Activated T-cell treated with anti-CD3 and anti-CD28 coated beads for 4 hours (primary cell): ENCODE data around the gene MACROD2.

ENCODE experiments used
- DNase-seq: peaks from one replicate; pipeline ENCODE4 v3.0.0-alpha.2; 2020

Gene MACROD2

DNA sequence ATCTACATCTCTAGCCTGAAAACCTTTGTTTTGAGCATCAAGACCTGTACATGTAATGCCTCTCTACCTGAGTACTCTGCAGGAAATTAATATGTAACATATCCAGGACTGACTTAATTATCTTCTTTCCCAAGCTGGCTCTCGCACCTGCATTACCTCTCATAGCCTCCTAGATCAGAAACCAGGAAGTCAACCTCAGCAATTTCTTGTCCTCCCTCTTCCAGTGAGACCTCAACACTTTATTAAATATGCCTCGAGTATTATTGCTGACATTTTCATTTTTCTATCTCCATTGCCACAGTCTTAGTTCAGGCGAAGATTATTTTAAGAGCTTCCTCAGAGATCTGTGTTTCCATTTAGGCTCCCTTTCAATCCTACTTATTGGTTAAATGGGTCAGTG is 69.0 kb downstream of the MACROD2 start:
- DNase-seq: no peak

DNA sequence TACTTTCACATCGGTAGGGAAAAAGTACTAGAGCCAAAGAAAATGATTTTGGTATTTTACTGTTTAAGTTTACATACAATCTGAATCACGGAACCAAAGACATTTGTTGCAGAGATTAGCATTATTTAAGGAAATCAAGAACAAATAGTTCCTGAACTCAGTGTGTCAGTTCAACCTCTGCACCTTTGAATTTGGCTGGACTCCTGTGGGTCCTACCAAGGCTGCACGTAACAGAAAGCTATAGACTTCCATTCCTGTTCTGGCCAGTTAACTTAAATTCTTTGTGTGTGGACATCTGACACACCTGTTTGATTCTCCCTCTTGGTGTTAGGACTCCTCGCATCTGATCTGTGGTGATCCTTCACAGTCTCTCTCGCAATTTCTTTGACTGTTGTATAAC is 69.6 kb downstream of the MACROD2 start:
- no peak for DNase-seq

DNA sequence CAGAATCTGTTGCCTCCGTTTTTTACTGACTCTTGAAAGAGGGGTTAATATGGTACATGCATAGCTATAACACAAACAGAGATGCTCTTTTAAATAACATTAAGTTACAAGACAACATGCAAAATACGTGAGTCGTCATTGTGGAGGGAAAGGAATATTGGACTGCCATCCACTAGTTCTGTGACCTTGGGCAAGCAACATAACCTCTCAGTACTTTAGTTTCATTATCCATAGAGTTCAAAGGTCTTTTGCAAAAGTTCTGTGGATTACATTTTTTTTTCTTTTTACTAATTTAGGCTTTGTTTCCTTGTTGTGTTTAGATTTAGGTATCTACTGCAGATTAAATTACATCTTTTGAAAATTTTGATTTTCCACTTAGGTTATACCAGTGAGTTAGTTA is 70.5 kb downstream of the MACROD2 start:
- DNase-seq: no peak

DNA sequence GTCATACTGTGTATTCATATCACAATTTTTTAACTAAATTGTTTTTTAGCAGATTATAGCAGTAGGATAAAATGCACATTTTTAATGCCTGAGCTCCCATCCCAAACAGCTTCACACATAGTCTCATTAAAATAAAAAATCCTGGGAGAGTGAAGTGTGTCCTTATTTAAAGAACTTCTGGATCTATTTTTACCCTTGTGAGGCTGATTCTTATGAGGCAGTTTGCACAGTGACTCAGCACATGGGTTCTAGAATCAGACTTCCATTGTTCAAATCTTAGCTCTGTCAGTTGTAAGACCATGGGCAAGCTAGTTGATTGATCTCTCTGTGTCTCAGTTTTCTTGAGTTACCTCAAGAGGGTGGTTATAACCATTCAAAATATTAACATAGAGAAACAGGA is 72.3 kb downstream of the MACROD2 start:
- no peak for DNase-seq

- no peak for DNase-seq
These were observed 74.5 kb downstream of the MACROD2 start for GRCh38 chr20:14069796-14070195.

DNA sequence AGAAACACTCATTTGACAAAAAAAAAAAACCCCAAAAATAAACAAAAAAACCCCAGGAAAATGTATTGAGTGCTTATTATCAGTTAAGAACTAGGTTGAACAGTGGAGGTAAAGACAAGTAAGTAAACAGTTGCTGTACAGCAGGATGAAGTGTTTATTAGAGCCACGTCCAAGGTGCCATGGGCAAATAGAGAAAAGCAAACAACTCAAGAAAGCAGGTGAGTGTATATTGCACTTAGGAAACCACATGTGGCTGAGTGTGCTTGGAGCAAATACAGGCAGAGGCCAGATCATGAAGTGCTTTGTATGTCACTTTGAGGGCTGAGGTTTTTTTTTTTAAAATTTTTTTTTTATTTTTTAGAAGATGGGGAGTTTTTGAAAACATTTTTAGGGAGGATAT is 98.3 kb downstream of the MACROD2 start:
- DNase-seq: no peak

- DNase-seq: no peak
These were observed 102.9 kb downstream of the MACROD2 start for GRCh38 chr20:14098261-14098660.

DNA sequence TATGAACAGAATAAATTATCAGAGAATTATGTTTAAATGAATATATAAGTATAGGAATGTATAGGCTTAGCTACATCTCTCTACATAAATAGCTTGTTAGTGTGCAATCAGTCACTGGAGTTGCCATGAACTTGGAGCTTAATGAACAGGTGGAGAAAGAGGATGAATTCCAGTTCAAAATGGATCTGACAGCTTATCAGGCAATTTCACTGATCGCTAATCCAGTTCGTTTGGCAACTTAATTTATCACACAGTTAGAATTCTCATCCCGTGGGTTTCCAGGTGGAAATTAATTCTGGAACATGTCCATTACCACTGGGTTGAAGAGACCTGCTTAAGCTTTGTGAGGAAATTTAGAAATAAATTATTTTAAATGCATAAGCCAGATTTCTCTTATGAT is 118.1 kb downstream of the MACROD2 start:
- no peak for DNase-seq

DNA sequence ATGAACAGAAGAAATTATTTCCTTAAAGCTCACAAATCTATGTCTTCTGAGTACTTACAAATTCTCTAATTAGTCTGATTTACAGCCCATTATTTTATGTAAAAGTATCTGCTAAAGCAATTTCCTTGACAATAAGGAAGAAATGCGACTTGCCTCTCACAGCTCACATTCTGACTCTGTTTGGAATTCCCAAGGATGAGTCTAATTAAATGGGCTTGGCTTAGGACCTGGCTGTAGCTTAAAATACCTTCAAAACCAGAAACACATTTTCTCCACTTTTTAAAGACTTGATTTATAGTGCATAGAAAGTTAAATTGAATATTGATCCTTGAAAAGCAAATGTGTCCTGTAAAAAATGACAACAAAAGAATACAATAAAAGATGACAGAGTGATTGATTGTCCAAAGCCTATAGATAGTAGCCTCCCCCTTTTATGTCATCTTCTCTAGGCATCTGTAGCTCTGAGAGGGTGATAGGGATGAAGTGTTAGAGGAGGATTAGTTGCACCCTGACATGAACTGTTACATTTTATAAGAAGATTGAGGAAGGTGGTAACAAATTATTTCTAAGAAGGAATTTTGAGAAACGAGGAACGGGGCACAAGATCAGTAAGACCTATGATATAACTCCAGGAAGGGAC is 118.9 kb downstream of the MACROD2 start:
- no peak for DNase-seq

DNA sequence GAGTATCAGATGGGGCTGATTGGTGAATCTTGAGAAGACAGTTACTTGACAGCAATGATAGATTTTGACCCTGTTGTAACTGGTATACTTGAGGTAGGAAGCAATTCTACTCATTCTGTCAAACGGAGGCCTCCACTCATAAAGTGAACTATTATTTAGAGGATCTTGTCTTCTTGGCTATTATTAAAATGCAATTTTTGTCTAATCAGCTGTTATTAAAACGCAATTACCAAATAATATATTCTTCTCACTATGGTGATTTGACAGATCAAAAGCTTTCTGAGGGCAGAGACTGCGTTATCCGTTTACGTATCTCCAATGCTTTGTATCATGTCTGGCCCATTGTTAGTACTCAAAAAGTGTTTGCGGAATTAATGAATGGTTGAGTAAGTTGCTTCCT is 120.7 kb downstream of the MACROD2 start:
- no peak for DNase-seq

- no peak for DNase-seq
These were observed 122.5 kb downstream of the MACROD2 start for GRCh38 chr20:14117768-14118167.

DNA sequence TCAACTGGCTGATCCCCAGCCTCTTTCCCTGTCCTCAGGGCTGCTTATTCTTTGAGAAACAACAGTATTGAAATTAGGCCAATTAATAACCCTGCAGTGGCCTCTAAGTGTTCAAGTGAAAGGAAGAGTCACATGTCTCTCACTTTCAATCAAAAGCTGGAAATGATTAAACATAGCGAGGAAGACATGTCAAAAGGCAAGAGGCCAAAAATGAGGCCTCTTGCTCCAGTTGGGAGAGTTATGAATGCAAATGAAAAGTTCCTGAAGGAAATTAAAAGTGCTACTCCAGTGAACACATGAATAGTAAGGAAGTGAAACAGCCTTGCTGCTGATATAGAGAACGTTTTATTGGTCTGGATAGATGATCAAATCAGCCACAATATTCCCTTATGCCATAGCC is 131.5 kb downstream of the MACROD2 start:
- DNase-seq: no peak

DNA sequence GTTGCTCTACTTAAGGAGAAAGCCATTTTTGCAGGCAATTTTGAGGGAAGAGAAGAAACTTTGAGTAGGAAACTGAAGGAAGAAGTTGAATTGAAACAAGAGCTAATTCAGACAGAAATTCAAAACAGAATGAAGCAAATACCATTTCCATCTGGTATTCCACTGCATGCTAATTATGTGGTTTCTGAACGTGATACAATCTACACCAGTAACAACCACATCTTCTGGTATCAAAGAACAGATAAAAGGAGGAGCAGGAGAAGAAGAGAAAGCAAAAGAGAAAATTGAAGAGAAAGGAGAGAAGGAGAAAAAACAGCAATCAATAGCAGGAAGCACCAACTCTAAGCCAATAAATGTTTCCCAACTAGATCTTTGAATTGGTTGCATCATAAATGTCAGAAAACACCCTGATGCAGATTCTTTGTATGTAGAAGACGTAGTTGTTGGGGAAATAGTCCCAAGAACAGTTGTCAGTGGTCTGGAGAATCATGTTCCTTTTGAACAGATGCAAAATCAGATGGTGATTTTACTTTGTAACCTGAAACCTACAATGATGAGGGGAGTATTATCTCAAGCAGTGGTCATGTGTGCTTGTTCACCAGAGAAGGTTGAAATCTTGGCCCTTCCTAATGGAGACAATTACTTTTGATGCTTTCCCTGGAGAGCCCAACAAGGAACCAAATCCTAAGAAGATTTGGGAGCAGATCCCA is 132.4 kb downstream of the MACROD2 start:
- no peak for DNase-seq

DNA sequence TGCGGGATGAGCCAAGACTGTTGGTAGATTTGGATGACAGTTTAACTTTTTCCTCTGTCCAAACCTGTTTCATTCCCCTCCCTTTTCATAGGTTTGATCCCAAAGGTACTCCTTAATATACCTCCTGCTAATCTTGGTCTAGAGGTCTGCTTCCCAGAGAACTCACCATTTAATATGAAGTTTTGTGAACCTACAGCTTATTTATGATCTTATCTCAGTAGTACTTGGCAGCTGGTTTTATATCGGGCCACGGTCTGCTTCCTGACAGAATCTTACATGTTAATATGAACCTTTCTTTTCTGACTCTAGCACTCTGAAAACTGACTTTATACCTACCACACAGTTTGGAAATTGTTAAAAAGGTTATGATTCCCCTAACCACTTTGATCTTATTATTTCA is 138.7 kb downstream of the MACROD2 start:
- DNase-seq: no peak

DNA sequence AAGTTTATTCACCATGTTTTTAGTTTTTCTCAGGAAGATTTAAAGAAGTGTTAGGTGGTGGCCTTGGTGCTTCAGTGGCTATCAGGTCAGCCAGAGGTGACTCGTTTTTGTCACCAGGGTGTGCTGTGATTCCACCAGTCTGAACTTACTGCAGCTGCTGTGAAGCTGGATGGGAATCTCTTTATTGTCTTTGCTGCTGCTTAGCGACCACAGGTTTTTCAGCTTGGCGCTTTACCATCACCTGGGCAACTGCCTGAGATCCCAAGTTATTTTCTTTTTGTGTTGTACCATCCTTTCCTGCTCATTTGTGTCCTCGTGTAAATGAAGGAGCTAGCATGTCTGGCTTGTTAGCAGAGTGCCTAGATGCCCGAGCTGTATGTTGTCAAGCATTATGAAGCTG is 146.9 kb downstream of the MACROD2 start:
- no peak for DNase-seq

DNA sequence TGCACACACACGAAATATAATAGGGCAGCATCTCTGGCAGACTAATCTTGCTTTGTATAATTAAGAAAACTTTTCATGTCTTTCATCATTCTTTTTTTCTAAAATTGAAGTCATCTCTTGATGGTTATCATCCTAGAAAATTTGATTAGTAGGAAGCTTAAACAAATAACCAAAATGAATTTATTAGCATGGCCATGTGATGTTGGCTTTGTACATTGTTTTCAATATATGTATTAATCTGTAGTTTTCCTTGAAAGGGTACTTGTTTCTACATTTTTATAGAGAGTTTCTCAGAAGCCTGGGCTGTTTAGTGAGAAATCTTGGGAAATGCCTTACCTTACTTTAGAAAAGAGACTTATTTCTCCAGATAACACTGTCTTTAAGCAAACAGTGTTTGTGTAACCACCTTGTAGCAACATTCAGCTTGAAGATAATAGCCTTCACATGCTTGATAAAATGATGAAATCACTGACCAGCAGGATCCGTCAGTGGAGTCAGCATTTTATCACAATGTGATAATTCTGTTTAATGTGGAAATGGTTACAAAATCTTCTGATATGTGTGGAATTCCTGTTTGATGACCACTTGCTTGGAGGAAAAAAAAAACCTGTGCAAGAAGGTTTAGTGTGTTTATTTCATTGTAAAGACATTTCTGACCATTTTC is 147.8 kb downstream of the MACROD2 start:
- DNase-seq: no peak

GRCh38 chr20:14148042-14148441 is 152.7 kb downstream of the MACROD2 start:
- no peak for DNase-seq

DNA sequence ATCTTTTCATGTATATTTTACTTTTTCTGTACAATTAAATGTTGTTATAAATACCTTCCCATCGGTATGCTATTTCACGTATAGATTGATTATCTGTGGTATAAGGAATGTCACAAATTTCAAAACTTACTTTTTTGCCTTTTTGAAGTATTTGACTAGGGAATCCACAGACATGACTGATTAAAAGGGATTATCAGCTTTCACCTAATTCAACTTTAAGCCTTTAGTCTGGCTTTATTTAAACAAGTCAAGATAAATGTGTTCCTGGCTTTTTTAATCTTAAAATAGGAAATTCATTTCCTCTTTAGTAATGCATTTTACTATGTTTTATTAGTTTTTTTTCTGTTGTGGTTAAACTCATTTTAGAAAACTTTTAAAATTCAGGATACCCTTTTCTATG is 160.0 kb downstream of the MACROD2 start:
- no peak for DNase-seq

DNA sequence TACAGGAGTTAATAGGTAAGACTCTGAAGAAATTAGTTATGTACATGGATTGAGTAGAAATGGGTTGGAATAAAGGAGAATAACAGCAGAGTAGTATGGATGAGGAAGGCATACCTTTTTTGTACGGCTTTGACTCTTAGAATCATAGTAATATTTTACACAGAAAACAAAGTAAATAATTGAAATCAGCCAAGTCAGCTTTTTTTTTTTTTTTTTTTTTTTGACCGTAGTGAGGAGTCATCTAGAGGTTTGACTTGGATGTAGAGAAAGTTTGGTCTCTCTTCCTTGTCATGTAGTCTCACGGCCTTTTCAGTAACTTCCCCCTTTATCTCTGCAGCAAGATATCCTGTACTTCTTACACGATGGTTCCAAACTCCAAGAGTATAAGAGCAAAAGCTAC is 183.2 kb downstream of the MACROD2 start:
- DNase-seq: no peak

- no peak for DNase-seq
These were observed 183.6 kb downstream of the MACROD2 start for GRCh38 chr20:14178952-14179351.

DNA sequence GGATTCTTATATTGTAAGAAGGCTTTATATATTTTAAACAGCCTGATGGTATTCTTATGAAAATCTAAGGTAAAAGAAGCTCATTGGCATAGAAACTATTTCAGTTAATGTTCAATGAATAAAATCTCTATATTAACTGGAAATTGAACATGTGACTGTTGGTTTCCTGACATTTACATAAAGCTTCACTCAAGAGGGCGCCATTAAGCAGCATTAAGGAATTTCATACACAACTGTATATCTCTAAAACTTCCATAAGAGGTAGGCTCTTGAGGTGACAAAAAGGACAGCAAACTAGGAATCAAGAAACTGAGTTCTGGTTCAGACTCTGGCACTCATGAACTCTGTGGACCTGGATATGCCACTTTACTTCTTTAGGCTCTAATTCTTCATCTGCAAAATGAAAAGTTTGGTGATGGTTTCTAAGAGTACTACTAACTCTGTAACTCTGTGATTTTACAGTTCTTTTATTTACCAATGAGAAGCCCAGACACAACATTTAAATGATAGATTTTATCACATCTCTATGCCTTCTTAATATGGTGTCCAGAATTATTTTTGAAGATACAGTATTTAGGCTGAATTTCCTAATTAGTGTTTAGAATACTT is 194.6 kb downstream of the MACROD2 start:
- no peak for DNase-seq

DNA sequence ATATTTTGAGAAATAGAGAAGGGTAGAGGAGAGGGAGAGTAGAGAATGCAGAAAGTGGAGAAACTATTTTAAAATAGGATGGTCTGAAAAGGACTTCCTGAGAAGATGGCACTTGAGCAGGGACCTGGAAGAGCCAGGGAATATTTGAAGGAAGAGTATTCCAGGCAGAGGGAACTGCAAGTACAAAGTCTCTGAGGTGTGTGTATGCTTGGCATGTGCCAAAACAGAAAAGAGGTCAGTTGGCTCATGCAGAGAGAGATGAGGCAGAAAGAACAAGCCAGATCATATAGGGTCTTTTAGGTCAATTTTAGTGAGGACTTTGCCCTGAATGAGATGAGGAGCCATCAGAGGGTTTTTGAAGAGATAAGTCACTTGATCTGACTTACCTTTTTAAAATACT is 196.2 kb downstream of the MACROD2 start:
- DNase-seq: no peak

GRCh38 chr20:14193443-14193842 is 198.1 kb downstream of the MACROD2 start:
- DNase-seq: no peak

DNA sequence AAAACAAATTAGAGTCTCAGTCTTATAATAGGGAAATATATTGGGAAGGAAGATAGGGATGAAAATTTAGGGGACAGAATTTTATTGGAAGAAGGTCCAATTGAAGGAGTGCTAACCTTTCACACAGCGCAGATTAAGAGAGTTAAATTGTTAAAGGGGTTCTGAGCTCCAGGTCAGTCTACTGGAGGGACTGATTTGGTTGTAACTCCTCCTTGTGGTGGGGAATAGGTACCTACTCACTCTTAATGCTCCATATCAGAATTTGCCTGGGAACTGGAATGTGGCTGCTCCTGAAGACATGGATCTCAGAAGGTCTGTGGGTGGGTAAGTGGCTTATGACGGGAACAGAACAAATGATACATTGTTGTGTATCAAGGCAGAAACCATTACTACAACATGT is 198.6 kb downstream of the MACROD2 start:
- DNase-seq: no peak
